ENCODE measurements around the gene TBC1D1.

DNA sequence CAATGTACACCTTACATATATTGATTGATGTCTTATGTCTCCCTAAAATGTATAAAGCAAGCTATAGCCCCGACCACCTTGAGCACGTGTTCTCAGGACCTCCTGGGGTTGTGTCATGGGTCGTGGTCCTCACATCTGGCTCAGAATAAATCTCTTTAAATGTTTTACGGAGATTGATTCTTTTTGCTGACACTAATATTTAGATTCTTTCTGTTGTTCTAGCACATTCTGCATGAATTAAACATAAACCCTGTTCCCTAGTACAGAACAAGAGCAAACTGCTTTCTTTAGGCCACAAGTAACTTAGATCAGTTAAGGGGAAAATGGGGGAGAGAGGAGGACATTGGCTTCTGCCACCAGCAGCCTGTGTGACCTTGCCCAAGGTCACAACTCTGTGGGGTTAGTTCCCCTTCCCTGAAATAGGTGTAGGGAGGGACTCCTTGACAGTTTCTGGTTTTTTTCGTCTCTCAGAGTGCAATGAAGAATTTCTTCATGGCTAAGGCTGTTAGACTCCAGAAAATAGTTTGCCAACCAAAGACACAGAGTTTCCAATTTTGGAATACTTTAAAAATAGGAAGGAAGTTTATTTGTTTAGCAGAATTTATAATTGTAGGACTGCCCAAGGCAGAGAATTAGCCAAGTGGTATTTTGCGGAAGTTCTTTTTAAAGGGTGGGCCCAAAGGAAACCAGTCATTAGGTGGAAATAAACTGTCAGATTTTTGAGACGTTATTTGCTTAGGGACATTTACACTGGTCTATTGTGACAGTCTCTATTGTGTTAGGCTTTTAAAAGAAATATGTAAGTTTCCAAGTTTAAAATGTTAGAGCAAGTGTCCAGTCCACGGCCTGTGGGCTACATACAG lies 98.7 kb downstream of the TBC1D1 start:
- TF ChIP-seq, protein P1, sequence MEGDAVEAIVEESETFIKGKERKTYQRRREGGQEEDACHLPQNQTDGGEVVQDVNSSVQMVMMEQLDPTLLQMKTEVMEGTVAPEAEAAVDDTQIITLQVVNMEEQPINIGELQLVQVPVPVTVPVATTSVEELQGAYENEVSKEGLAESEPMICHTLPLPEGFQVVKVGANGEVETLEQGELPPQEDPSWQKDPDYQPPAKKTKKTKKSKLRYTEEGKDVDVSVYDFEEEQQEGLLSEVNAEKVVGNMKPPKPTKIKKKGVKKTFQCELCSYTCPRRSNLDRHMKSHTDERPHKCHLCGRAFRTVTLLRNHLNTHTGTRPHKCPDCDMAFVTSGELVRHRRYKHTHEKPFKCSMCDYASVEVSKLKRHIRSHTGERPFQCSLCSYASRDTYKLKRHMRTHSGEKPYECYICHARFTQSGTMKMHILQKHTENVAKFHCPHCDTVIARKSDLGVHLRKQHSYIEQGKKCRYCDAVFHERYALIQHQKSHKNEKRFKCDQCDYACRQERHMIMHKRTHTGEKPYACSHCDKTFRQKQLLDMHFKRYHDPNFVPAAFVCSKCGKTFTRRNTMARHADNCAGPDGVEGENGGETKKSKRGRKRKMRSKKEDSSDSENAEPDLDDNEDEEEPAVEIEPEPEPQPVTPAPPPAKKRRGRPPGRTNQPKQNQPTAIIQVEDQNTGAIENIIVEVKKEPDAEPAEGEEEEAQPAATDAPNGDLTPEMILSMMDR (IDR thresholded peaks at IDR 0.05 in 4 of 5, conservative IDR thresholded peaks at IDR 0.05 in 1 of 5): no peak
- TF ChIP-seq POLR2A (IDR thresholded peaks at IDR 0.05): no peak
